SK-N-MC (cell line): ENCODE data around the gene BCAS3.

Experiments used
- EZH2 ChIP-seq: fragments of 200-600 bp; sonication (generic); IDR thresholded peaks from one replicate; pipeline ENCODE4 v1.6.1; 2017; ENCODE audit warnings: antibody characterized with exemption
- FOXP2 ChIP-seq: optimal IDR thresholded peaks from 2 replicates; pipeline ENCODE3; 2011; ENCODE audit warnings: mild to moderate bottlenecking, moderate library complexity; ENCODE audit not compliant: insufficient read depth; ENCODE audit errors: extremely low read length, control extremely low read depth
- POLR2AphosphoS5 ChIP-seq: IDR thresholded peaks from 2 replicates; pipeline ENCODE4 v1.6.1; 2012; ENCODE audit warnings: mild to moderate bottlenecking, low read depth, low read length, borderline replicate concordance

DNA sequence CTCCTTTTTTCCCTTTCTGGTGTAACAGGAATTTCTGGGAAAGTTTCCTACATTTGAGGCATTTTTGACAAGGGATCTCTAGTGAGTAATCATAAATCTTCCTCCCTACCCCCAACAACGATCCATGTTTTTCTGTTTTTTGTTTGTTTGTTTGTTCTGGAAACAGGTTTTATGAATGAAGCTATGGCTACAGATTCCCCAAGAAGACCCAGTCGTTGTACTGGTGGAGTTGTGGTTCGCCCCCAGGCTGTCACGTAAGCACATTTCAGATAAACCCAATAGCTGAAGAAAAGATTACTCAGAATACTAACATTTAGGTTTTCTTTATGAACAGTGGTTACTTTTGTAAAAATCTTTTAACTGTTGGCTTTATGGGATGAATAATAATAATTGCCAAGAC, 1.6 kb downstream of the BCAS3 start:
- no peak for TF ChIP-seq EZH2
- no peak for TF ChIP-seq POLR2AphosphoS5
- no peak for TF ChIP-seq FOXP2
